Kidney (tissue), 14 donors: Measurements from ENCODE around the gene QSOX2. TPM values are rescaled to one million over a fixed set of nuclear protein-coding genes. Genes with fewer than 3 reads are reported as not detected.

ENCODE experiments used
- DNase-seq, 5 donors: peaks; one replicate each; pipeline ENCODE4 v3.0.0-alpha.2; 2013 to 2020
- FAIRE-seq: peaks from 2 replicates; lab custom pipeline; 2012; peaks lifted over from hg19 to GRCh38; lab: Jason Lieb, UNC
- H3K27ac ChIP-seq, 2 donors: one replicate each; pipeline ENCODE4 v1.7.0; 2013; ENCODE audit warnings: low read depth in 2 of 2, low read length in 2 of 2, inconsistent platforms in 1 of 2
- H3K27me3 ChIP-seq: one replicate; pipeline ENCODE4 v1.7.1; 2013; ENCODE audit warnings: low read length, inconsistent platforms; ENCODE audit not compliant: control insufficient read depth, insufficient read depth
- H3K36me3 ChIP-seq, 3 donors: one replicate each; pipeline versions ENCODE4 v1.7.0 to v1.7.1; 2013; ENCODE audit warnings: low read length in 3 of 3, control low read depth in 1 of 3, inconsistent platforms in 1 of 3; ENCODE audit not compliant: insufficient read depth in 3 of 3, control insufficient read depth in 2 of 3
- H3K4me1 ChIP-seq, 3 donors: one replicate each; pipeline versions ENCODE4 v1.7.0 to v1.7.1; 2013; ENCODE audit warnings: low read length in 3 of 3, inconsistent platforms in 1 of 3, low read depth in 1 of 3; ENCODE audit not compliant: control insufficient read depth in 2 of 3, insufficient read depth in 2 of 3
- H3K4me3 ChIP-seq, 3 donors: one replicate each; pipeline versions ENCODE4 v1.7.0 to v1.8.1; 2013; ENCODE audit warnings: low read length in 3 of 3, control low read depth in 1 of 3, inconsistent platforms in 1 of 3
- H3K9ac ChIP-seq, 3 donors: one replicate each; pipeline versions ENCODE4 v1.7.0 to v1.7.1; 2013; ENCODE audit warnings: low read length in 3 of 3, control low read depth in 1 of 3, inconsistent platforms in 1 of 3
- H3K9me3 ChIP-seq, 3 donors: one replicate each; pipeline versions ENCODE4 v1.7.0 to v1.7.1; 2013; ENCODE audit warnings: low read length in 3 of 3, control low read depth in 1 of 3, inconsistent platforms in 1 of 3; ENCODE audit not compliant: control insufficient read depth in 2 of 3, insufficient read depth in 1 of 3
- intact Hi-C: fragments of 100-400 bp; cut with DNase I; formaldehyde crosslinking; loops from one replicate; pipeline ENCODE4 v1.11.1; 2022
- polyA plus RNA-seq: library from polyadenylated mRNA; stranded (reverse); fragments of 350-450 nt; fragmentation: Illumina TruSeq; extraction: RNeasy Lipid Tissue Mini Kit (QIAGEN cat#74804); gene quantifications from one replicate; pipeline ENCODE4 v1.2.3, GENCODE V29; 2014; ENCODE audit warnings: low read depth, low replicate concordance; ENCODE audit not compliant: insufficient read depth
- total RNA-seq: library from RNA; stranded (reverse); fragmentation: NEBNext Ultra II Directional; extraction: Animal tissue kit (Norgen Biotek cat#: 25700); gene quantifications from one replicate; pipeline ENCODE4 v1.2.1, GENCODE V29; 2021
- TF ChIP-seq, protein P1 (sequence below): IDR thresholded peaks from 3 replicates; pipeline ENCODE4 v1.5.1; 2012; ENCODE audit warnings: mild to moderate bottlenecking, moderate library complexity, borderline replicate concordance; ENCODE audit not compliant: insufficient read depth; ENCODE audit errors: extremely low read depth
- donor health status: control.
- donor health status: control.
- donor health status: control.
- donor health status: control.
- donor health status: control.
- donor health status: DM: yes; HTN: yes; CAD: no.
- donor health status: Normal renal cell carcinoma (clear cell type).

QSOX2 gene
- total and polyA plus RNA-seq, 2 donors from 2014 or later = 4.0 to 10.1 TPM

- Histone ChIP-seq H3K27ac (no peak overlapping the region), H3K4me1 (peaks cover 0 to 4% (median 0%) of the 10 kb centered on the region in 3 donors), H3K27me3 (no peaks in the 10 kb centered on the region), H3K9ac (no peak overlapping the region), H3K9me3 (no peaks in the 10 kb centered on the region), H3K4me3 (no peak overlapping the region), H3K36me3 (no peaks in the 10 kb centered on the region)
- intact Hi-C loops = no loop called here
- FAIRE-seq = no peak
- TF ChIP-seq, protein P1, sequence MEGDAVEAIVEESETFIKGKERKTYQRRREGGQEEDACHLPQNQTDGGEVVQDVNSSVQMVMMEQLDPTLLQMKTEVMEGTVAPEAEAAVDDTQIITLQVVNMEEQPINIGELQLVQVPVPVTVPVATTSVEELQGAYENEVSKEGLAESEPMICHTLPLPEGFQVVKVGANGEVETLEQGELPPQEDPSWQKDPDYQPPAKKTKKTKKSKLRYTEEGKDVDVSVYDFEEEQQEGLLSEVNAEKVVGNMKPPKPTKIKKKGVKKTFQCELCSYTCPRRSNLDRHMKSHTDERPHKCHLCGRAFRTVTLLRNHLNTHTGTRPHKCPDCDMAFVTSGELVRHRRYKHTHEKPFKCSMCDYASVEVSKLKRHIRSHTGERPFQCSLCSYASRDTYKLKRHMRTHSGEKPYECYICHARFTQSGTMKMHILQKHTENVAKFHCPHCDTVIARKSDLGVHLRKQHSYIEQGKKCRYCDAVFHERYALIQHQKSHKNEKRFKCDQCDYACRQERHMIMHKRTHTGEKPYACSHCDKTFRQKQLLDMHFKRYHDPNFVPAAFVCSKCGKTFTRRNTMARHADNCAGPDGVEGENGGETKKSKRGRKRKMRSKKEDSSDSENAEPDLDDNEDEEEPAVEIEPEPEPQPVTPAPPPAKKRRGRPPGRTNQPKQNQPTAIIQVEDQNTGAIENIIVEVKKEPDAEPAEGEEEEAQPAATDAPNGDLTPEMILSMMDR = no peak
- DNase-seq = no peak
These were observed 33.3 kb upstream of the QSOX2 start for GRCh38 chr9:136278894-136279293.

DNA sequence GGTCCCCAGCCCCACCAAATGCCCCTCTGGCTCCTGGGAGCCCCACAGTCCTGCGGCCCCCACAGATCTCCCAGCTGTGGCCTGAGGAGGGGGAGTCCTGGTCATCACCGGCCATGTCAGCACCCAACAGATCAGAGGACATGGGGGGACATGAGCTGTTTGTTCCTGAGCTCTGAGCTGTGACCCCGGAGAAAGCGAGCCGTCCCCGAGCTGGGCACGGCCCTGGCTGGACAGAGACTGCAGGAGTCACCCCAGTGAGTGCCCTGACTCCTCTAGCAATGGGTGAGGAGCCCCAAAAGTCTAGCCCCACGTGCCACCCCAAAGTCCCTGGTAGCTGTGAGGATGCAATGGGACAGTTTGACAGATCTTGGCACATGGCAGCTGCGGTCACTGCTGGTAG, 32.6 kb upstream of the QSOX2 start:
- Histone ChIP-seq H3K36me3 (no peaks in the 10 kb centered on the region), H3K27ac (no peak overlapping the region), H3K9me3 (no peaks in the 10 kb centered on the region), H3K4me1 (peaks cover 0 to 1% (median 0%) of the 10 kb centered on the region in 3 donors), H3K9ac (no peak overlapping the region), H3K4me3 (no peak overlapping the region), H3K27me3 (no peaks in the 10 kb centered on the region)
- intact Hi-C loops = no loop called here
- DNase-seq (no peak), FAIRE-seq (no peak)
- TF ChIP-seq, protein P1 = no peak

- DNase-seq = no peak
- no peaks in the 10 kb centered on the region for H3K4me1 ChIP-seq
- TF ChIP-seq, protein P1 = no peak
- H3K9ac ChIP-seq = no peak overlapping the region
- no peaks in the 10 kb centered on the region for H3K36me3 ChIP-seq
- H3K9me3 ChIP-seq = no peaks in the 10 kb centered on the region
- H3K27ac ChIP-seq = no peak overlapping the region
- no peaks in the 10 kb centered on the region for H3K27me3 ChIP-seq
- FAIRE-seq = no peak
- no peak overlapping the region for H3K4me3 ChIP-seq
- intact Hi-C loops = no loop called here
These were observed 32.1 kb upstream of the QSOX2 start for GRCh38 chr9:136277746-136278145.

DNA sequence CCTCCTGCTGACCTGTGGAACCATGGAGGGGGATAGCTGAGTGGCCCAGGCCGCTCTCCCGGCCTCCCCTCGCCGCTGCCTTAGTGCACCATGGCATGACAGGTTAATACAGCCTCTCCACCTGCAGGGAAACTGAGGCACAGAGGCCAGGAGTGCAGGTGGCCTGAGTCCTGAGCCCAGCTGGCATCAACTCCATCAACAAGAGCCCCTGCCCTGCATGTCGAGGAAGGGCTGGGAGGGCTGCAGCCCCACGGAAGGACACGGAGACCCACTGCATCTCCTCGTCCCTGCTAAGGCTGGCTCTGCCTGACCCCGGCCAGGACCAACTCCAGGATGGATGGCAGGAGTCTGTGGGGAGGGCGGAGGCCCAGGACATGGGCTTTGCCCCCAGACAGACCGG, 31.1 kb upstream of the QSOX2 start:
- Histone ChIP-seq H3K9me3 (no peaks in the 10 kb centered on the region), H3K27ac (no peak overlapping the region), H3K4me1 (no peaks in the 10 kb centered on the region), H3K4me3 (no peak overlapping the region), H3K9ac (no peak overlapping the region), H3K27me3 (no peaks in the 10 kb centered on the region), H3K36me3 (no peaks in the 10 kb centered on the region)
- DNase-seq = no peak
- TF ChIP-seq, protein P1 = no peak
- intact Hi-C loops = no loop called here
- FAIRE-seq = no peak
